Tracheal epithelial cell (primary cell): Measurements from ENCODE around the gene TEX50. TPM values are rescaled to one million over a fixed set of nuclear protein-coding genes. Genes with fewer than 3 reads are reported as not detected.

ENCODE experiments used
- total RNA-seq: library from RNA; depleted of rRNA; stranded (reverse); fragments of >200 nt; gene quantifications from 2 replicates; pipeline ENCODE4 v1.2.1, GENCODE V29; 2014

Gene TEX50, protein sequence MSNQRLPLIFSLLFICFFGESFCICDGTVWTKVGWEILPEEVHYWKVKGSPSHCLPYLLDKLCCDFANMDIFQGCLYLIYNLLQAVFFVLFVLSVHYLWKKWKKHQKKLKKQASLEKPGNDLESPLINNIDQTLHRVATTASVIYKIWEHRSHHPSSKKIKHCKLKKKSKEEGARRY
- total RNA-seq = not detected in 2 replicates

DNA sequence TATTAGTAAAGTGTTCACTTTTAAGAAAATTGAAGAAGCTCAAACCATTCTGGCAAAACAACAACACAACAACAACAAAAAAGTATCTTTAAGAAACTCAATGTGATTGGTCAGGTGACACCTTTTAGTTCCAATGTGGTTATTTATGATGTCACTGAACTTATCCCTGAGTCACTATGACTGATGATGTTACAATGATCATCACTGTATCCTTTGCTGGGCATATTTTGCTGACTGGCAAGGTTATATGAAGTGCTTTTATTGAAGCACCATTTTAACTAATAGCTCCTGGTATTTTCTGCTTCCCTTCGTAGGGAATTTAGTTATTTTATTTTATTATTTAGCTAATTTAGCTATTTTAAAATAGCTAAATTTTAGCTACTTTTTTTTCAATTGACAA is at the start of gene TEX50:
Gene TEX50, plus strand, starts transcription at position 223 of the 400 bp plus-strand sequence. CDS start 184 bp downstream, outside the sequence.

DNA sequence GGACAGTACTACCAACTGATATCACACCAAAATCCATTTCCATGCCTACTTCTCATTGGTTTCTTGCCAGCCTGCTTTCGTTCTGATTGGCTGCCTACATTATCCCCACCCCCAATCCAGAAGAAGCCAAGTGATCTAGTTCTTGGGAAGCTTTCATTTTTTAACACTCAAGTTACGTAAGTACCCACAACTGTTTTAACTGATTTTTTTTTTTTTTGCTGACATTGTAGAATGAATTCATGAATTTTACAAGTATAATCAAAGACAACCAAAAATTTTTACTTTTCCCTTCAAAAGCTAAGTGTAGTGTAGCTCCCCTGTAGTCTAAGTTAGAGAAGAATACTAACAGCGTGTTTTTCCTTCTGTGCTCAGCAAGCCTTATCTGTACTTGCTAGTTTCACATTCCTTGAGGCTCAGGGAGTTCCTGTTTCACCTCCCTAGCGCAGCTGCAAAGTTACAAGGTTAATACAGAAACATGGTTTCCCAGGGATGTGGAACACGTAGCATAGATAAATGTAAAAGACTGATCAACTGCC is 32.0 kb upstream of the TEX50 start, which contains the start of gene SLC9C2:
Gene SLC9C2, minus strand, starts transcription at position 17 of the 536 bp plus-strand sequence. CDS start 1,296 bp downstream, outside the sequence.

DNA sequence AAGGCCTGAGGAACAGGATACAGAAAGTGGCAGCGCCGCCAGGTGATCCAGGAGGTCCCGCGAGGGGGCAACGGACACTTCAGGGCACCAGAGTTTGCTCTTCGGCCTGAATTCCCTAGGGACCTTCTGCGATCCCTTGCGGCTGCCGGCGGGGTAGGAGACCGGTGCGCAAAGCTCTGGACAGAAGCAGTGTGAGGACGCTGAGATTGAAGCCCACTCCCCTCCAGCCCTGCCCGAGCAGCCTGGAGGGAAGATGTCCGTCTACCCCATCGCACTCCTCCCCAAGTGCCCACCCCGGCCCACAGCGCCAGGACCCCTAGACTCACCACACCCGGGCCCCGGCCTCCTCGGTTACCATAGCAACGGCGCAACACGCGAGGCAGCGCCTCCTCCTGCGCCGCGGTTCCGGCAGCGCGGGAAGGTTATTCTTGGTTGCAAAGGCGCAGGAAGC is 34.4 kb downstream of the TEX50 start, which contains the start of gene ANKRD45:
Gene ANKRD45, minus strand, starts transcription at position 361 of the 451 bp plus-strand sequence. CDS start 10,433 bp downstream, outside the sequence.

Other genes starting within 250 kb of the TEX50 start
- 230 and 301 TPM in 2 replicates for gene PRDX6, start 158.0 kb upstream of the TEX50 start, total RNA-seq
- not detected in 2 replicates for gene SLC9C2, start 32.3 kb upstream of the TEX50 start, total RNA-seq
- 0.24 and 0.64 TPM in 2 replicates for gene ANKRD45, start 34.5 kb downstream of the TEX50 start, total RNA-seq
- 20.2 and 31.3 TPM in 2 replicates for gene KLHL20, start 79.6 kb downstream of the TEX50 start, total RNA-seq
- gene DARS2, start 189.3 kb downstream of the TEX50 start, total RNA-seq = 20.0 and 20.5 TPM in 2 replicates
- gene CENPL, start 189.5 kb downstream of the TEX50 start, total RNA-seq = 5.3 and 7.5 TPM in 2 replicates
- 501 and 2,372 TPM in 2 replicates for gene GAS5, start 232.7 kb downstream of the TEX50 start, total RNA-seq
- gene ZBTB37, start 233.0 kb downstream of the TEX50 start, total RNA-seq = 2.9 and 3.4 TPM in 2 replicates